Sigmoid colon (tissue), 7 donors: ENCODE data around the gene GGCX. TPM values are rescaled to one million over a fixed set of nuclear protein-coding genes. Genes with fewer than 3 reads are reported as not detected.

Experiments
- DNase-seq: peaks from one replicate; pipeline ENCODE4 v3.0.0-alpha.2; 2019
- H3K27ac ChIP-seq, 4 donors: fragments of 200-600 bp; sonication (generic); one replicate each; pipeline ENCODE4 v1.5.1; 2016 to 2019; ENCODE audit warnings: mild to moderate bottlenecking in 1 of 4
- H3K27me3 ChIP-seq, 3 donors: fragments of 200-600 bp; sonication (generic); one replicate each; pipeline ENCODE4 v1.5.1; 2019; ENCODE audit warnings: mild to moderate bottlenecking in 1 of 3
- H3K36me3 ChIP-seq, 4 donors: fragments of 200-600 bp; sonication (generic); one replicate each; pipeline ENCODE4 v1.5.1; 2016 to 2019
- H3K4me1 ChIP-seq, 4 donors: fragments of 200-600 bp; sonication (generic); one replicate each; pipeline ENCODE4 v1.5.1; 2017 to 2019
- H3K4me3 ChIP-seq, 4 donors: fragments of 200-600 bp; sonication (generic); one replicate each; pipeline ENCODE4 v1.5.1; 2017 to 2019; ENCODE audit warnings: mild to moderate bottlenecking in 2 of 4, moderate library complexity in 1 of 4
- H3K9me3 ChIP-seq, 4 donors: fragments of 200-600 bp in 3 of 4; sonication (generic) in 3 of 4; one replicate each; pipeline versions ENCODE4 v1.5.1 to v1.6.1; 2013 to 2019
- CTCF ChIP-seq, 4 experiments: fragments of 450-650 bp in 3 of 4; fragments of 200-600 bp in 1 of 4; IDR thresholded peaks; one replicate each; pipeline ENCODE4 v1.5.1; 2016 to 2019; ENCODE audit warnings: antibody characterized with exemption in 4 of 4, mild to moderate bottlenecking in 3 of 4, moderate library complexity in 2 of 4
- EP300 ChIP-seq, 4 donors: sonication (generic); formaldehyde crosslinking; IDR thresholded peaks; one replicate each; pipeline ENCODE4 v1.6.1; 2017; ENCODE audit warnings: antibody characterized with exemption in 4 of 4
- POLR2A ChIP-seq, 2 donors: fragments of 450-650 bp; IDR thresholded peaks; one replicate each; pipeline ENCODE4 v1.6.1; 2016; ENCODE audit warnings: antibody characterized with exemption in 2 of 2, mild to moderate bottlenecking in 2 of 2, moderate library complexity in 2 of 2
- POLR2AphosphoS5 ChIP-seq, 4 donors: sonication (generic); formaldehyde crosslinking; IDR thresholded peaks; one replicate each; pipeline ENCODE4 v1.6.1; 2017; ENCODE audit warnings: antibody characterized with exemption in 4 of 4
- WGBS, 2 donors: extraction: QIAGEN DNeasy Blood & Tissue Kit; methylation state at CpG; one replicate each; pipeline ENCODE4 v1.1.7; 2013; 5-methylcytosine and 5-hydroxymethylcytosine counted together
- intact Hi-C: fragments of 100-400 bp; cut with DNase I; formaldehyde crosslinking; loops from one replicate; pipeline ENCODE4 v1.15.1; 2023
- polyA plus RNA-seq, 3 donors: library from polyadenylated mRNA; stranded (reverse); fragments of 200-250 nt; gene quantifications; one replicate each; pipeline ENCODE4 v1.2.3, GENCODE V29; 2013
- total RNA-seq, 4 donors: library from RNA; depleted of rRNA; stranded (reverse); fragments of >200 nt; gene quantifications; one replicate each; pipeline ENCODE4 v1.1.0, GENCODE V29; 2016
- donor health status: healthy with polysubstance abuse.
- donor health status: Bipolar disorder and iron deficiency.
- donor health status: healthy.

The GGCX gene
- total and polyA plus RNA-seq, 7 donors, result 3.6 to 25.3 (median 22.8) TPM

GRCh38 chr2:85542777-85543176, 18.5 kb downstream of the GGCX start:
- peak overlapping the region; percentile 99 to 100 (median 99) for H3K27ac ChIP-seq
- DNase-seq, result no peak
- H3K4me3 ChIP-seq, result no peak overlapping the region
- 71 to 84% methylated on average over 4 of the region's 4 CpGs for WGBS, 2 donors
- no peak for TF ChIP-seq POLR2AphosphoS5 (IDR thresholded peaks at IDR 0.05)
- no peak for TF ChIP-seq EP300 (IDR thresholded peaks at IDR 0.05)
- TF ChIP-seq CTCF (IDR thresholded peaks at IDR 0.05), result no peak
- TF ChIP-seq POLR2A (IDR thresholded peaks at IDR 0.05), result no peak
- H3K9me3 ChIP-seq, result no peaks in the 10 kb centered on the region
- intact Hi-C loops, result no loop called here
- H3K36me3 ChIP-seq, result peaks cover 34 to 60% (median 37%) of the 10 kb centered on the region in 4 donors
- peaks cover 0 to 50% (median 44%) of the 10 kb centered on the region in 4 donors for H3K4me1 ChIP-seq
- no peaks in the 10 kb centered on the region for H3K27me3 ChIP-seq

GRCh38 chr2:85541753-85542457, 19.4 kb downstream of the GGCX start:
- peak overlapping the region; percentile 99 to 100 (median 99) for H3K27ac ChIP-seq

GRCh38 chr2:85541262-85541661, 20.0 kb downstream of the GGCX start:
- H3K4me1 ChIP-seq, result peaks cover 0 to 65% (median 59%) of the 10 kb centered on the region in 4 donors
- WGBS, 2 donors, result 13 to 43% methylated on average over 4 of the region's 4 CpGs
- H3K36me3 ChIP-seq, result peaks cover 34 to 58% (median 37%) of the 10 kb centered on the region in 4 donors
- no peak for DNase-seq
- TF ChIP-seq POLR2AphosphoS5 (IDR thresholded peaks at IDR 0.05) (no peak), EP300 (IDR thresholded peaks at IDR 0.05) (no peak), POLR2A (IDR thresholded peaks at IDR 0.05) (no peak), CTCF (IDR thresholded peaks at IDR 0.05) (no peak)
- H3K4me3 ChIP-seq, result peak overlapping the region in 3 of 4 donors; percentile 91 to 96 (median 96)
- intact Hi-C loops, result loop anchor here (2.0 kb wide), 1 partner anchor 20 kb away; the partner anchor contains the start of gene GGCX
- no peaks in the 10 kb centered on the region for H3K9me3 ChIP-seq
- H3K27ac ChIP-seq, result peak overlapping the region; percentile 99 to 100 (median 99)
- H3K27me3 ChIP-seq, result no peaks in the 10 kb centered on the region

More at GRCh38 chr2:85541753-85542457, 19.4 kb downstream of the GGCX start:
- peaks cover 34 to 60% (median 37%) of the 10 kb centered on the region in 4 donors for H3K36me3 ChIP-seq
- no peak for DNase-seq
- WGBS, 2 donors, result 28 to 65% methylated on average over 5 of the region's 5 CpGs
- intact Hi-C loops, result loop anchor here (2.0 kb wide), 1 partner anchor 19 kb away; the partner anchor contains the start of gene GGCX
- H3K4me1 ChIP-seq, result peaks cover 0 to 58% (median 52%) of the 10 kb centered on the region in 4 donors
- TF ChIP-seq EP300 (IDR thresholded peaks at IDR 0.05) (no peak), CTCF (IDR thresholded peaks at IDR 0.05) (no peak), POLR2A (IDR thresholded peaks at IDR 0.05) (no peak), POLR2AphosphoS5 (IDR thresholded peaks at IDR 0.05) (no peak)
- H3K9me3 ChIP-seq, result no peaks in the 10 kb centered on the region
- H3K27me3 ChIP-seq, result no peaks in the 10 kb centered on the region
- peak overlapping the region in 2 of 4 donors; percentile 96 for H3K4me3 ChIP-seq

- peaks cover 0 to 62% (median 61%) of the 10 kb centered on the region in 4 donors for H3K4me1 ChIP-seq
- H3K4me3 ChIP-seq, result peak overlapping the region; percentile 91 to 96 (median 96)
- TF ChIP-seq EP300 (IDR thresholded peaks at IDR 0.05), result no peak
- peak in 1 of 4 donors; percentile 2 for TF ChIP-seq POLR2AphosphoS5 (IDR thresholded peaks at IDR 0.05)
- H3K27me3 ChIP-seq, result no peaks in the 10 kb centered on the region
- peaks cover 34 to 47% (median 37%) of the 10 kb centered on the region in 4 donors for H3K36me3 ChIP-seq
- H3K27ac ChIP-seq, result peak overlapping the region; percentile 99 to 100 (median 99)
- WGBS, 2 donors, result 2 to 4% methylated on average over 11 of the region's 11 CpGs
- intact Hi-C loops, result loop anchor here (2.0 kb wide), 1 partner anchor 21 kb away; the partner anchor contains the start of gene GGCX
- H3K9me3 ChIP-seq, result no peaks in the 10 kb centered on the region
- DNase-seq, result no peak
Observed at GRCh38 chr2:85540133-85540648, 21.1 kb downstream of the GGCX start.
